Upper lobe of left lung (tissue), 6 donors: Measurements from ENCODE around the gene DNMT3A. TPM values are rescaled to one million over a fixed set of nuclear protein-coding genes. Genes with fewer than 3 reads are reported as not detected.

Source experiments
- ATAC-seq, 2 donors: fragments of 200-7000 bp; cut with Tn5 transposase; one replicate each; pipeline ENCODE4 v1.9.1; 2022; ENCODE audit warnings: mild to moderate bottlenecking in 2 of 2, moderate library complexity in 2 of 2; ENCODE audit not compliant: low FRiP score in 2 of 2
- DNase-seq, 2 donors: peaks; one replicate each; pipeline ENCODE4 v3.0.0-alpha.2; 2019 to 2020
- H3K27ac ChIP-seq, 4 donors: fragments of 200-600 bp; sonication (generic); one replicate each; pipeline ENCODE4 v1.5.1; 2016 to 2019
- H3K27me3 ChIP-seq, 4 donors: fragments of 200-600 bp; sonication (generic); one replicate each; pipeline ENCODE4 v1.5.1; 2017 to 2019
- H3K36me3 ChIP-seq, 4 donors: fragments of 200-600 bp; sonication (generic); one replicate each; pipeline ENCODE4 v1.5.1; 2016 to 2019
- H3K4me1 ChIP-seq, 4 donors: fragments of 200-600 bp; sonication (generic); one replicate each; pipeline ENCODE4 v1.5.1; 2018 to 2019
- H3K4me3 ChIP-seq, 4 donors: fragments of 200-600 bp; sonication (generic); one replicate each; pipeline ENCODE4 v1.5.1; 2017 to 2019; ENCODE audit warnings: mild to moderate bottlenecking in 2 of 4, moderate library complexity in 1 of 4
- H3K9me3 ChIP-seq, 4 donors: fragments of 200-600 bp; sonication (generic); one replicate each; pipeline ENCODE4 v1.5.1; 2018 to 2019
- CTCF ChIP-seq, 6 experiments: fragments of 450-650 bp in 4 of 6; fragments of 200-600 bp in 2 of 6; sonication (generic) in 2 of 6; IDR thresholded peaks; one replicate each; pipeline ENCODE4 v1.5.1; 2016 to 2019; ENCODE audit warnings: antibody characterized with exemption in 6 of 6
- EP300 ChIP-seq, 4 donors: sonication (generic); formaldehyde crosslinking; IDR thresholded peaks; one replicate each; pipeline ENCODE4 v1.5.1; 2017; ENCODE audit warnings: antibody characterized with exemption in 4 of 4, control low read depth in 2 of 4
- POLR2A ChIP-seq, 4 donors: fragments of 450-650 bp; IDR thresholded peaks; one replicate each; pipeline ENCODE4 v1.5.1; 2016 to 2017; ENCODE audit warnings: antibody characterized with exemption in 4 of 4, mild to moderate bottlenecking in 2 of 4
- POLR2AphosphoS5 ChIP-seq, 2 donors: sonication (generic); formaldehyde crosslinking; IDR thresholded peaks; one replicate each; pipeline ENCODE4 v1.5.1; 2017; ENCODE audit warnings: antibody characterized with exemption in 2 of 2
- WGBS, 2 donors: methylation state at CpG; one replicate each; pipeline ENCODE4 v1.1.5; 2017 to 2018; 5-methylcytosine and 5-hydroxymethylcytosine counted together
- total RNA-seq, 6 donors: library from RNA; depleted of rRNA in 4 of 6; stranded (reverse); fragments of >200 nt in 4 of 6; gene quantifications; one replicate each; pipeline versions ENCODE4 v1.1.0 to v1.2.1, GENCODE V29; 2016 to 2021
- donor health status: DM: no; HTN: no; CAD: no; lungs with moderate emphysema.
- donor health status: DM: no; HTN: yes; CAD: no; lungs with severe emphysema.

The DNMT3A gene
- total RNA-seq, 6 donors from 2014 or later, result 7.8 to 49.2 (median 30.4) TPM

- WGBS, 2 donors, result 76 to 78% methylated on average over 5 of the region's 5 CpGs
- Histone ChIP-seq H3K27ac (no peak overlapping the region), H3K4me3 (no peak overlapping the region), H3K27me3 (no peaks in the 10 kb centered on the region), H3K4me1 (peaks cover 0 to 6% (median 3%) of the 10 kb centered on the region in 4 donors), H3K36me3 (no peaks in the 10 kb centered on the region), H3K9me3 (no peaks in the 10 kb centered on the region)
- ATAC-seq (peak in 1 of 2 donors; percentile 39), DNase-seq (no peak)
- TF ChIP-seq CTCF (IDR thresholded peaks at IDR 0.05) (no peak), EP300 (IDR thresholded peaks at IDR 0.05) (no peak), POLR2AphosphoS5 (IDR thresholded peaks at IDR 0.05) (no peak), POLR2A (IDR thresholded peaks at IDR 0.05) (no peak)
Measured at GRCh38 chr2:25207078-25207545, 134.6 kb downstream of the DNMT3A start.

GRCh38 chr2:25204190-25204838 lies 137.4 kb downstream of the DNMT3A start:
- Histone ChIP-seq H3K4me3 (peak overlapping the region in 3 of 4 donors; percentile 12 to 37 (median 32)), H3K27ac (no peak overlapping the region)
- peak in 1 of 2 donors; percentile 21 for ATAC-seq

GRCh38 chr2:25202275-25202674 lies 139.4 kb downstream of the DNMT3A start:
- Histone ChIP-seq H3K4me1 (peaks cover 0 to 6% (median 3%) of the 10 kb centered on the region in 4 donors), H3K4me3 (no peak overlapping the region), H3K27ac (no peak overlapping the region), H3K9me3 (no peaks in the 10 kb centered on the region), H3K27me3 (no peaks in the 10 kb centered on the region), H3K36me3 (no peaks in the 10 kb centered on the region)
- 67 to 76% methylated on average over 11 of the region's 11 CpGs for WGBS, 2 donors
- TF ChIP-seq CTCF (IDR thresholded peaks at IDR 0.05) (no peak), POLR2AphosphoS5 (IDR thresholded peaks at IDR 0.05) (no peak), EP300 (IDR thresholded peaks at IDR 0.05) (no peak), POLR2A (IDR thresholded peaks at IDR 0.05) (no peak)
- ATAC-seq (no peak), DNase-seq (no peak)

More at GRCh38 chr2:25204190-25204838, 137.4 kb downstream of the DNMT3A start:
- no peaks in the 10 kb centered on the region for H3K9me3 ChIP-seq
- no peak for TF ChIP-seq POLR2A (IDR thresholded peaks at IDR 0.05)
- TF ChIP-seq POLR2AphosphoS5 (IDR thresholded peaks at IDR 0.05), result no peak
- no peak for TF ChIP-seq EP300 (IDR thresholded peaks at IDR 0.05)
- TF ChIP-seq CTCF (IDR thresholded peaks at IDR 0.05), result no peak
- H3K27me3 ChIP-seq, result no peaks in the 10 kb centered on the region
- no peaks in the 10 kb centered on the region for H3K36me3 ChIP-seq
- H3K4me1 ChIP-seq, result peaks cover 0 to 6% (median 3%) of the 10 kb centered on the region in 4 donors
- WGBS, 2 donors, result 37 to 43% methylated on average over 25 to 46 of the region's 59 CpGs
- peak in 1 of 2 donors; percentile 83 for DNase-seq

GRCh38 chr2:25201794-25202193 lies 139.9 kb downstream of the DNMT3A start:
- H3K4me3 ChIP-seq, result no peak overlapping the region
- 92% methylated on average over 6 to 7 of the region's 7 CpGs for WGBS, 2 donors
- no peaks in the 10 kb centered on the region for H3K27me3 ChIP-seq
- H3K4me1 ChIP-seq, result peaks cover 0 to 6% (median 3%) of the 10 kb centered on the region in 4 donors
- no peak for DNase-seq
- ATAC-seq, result peak in 1 of 2 donors; percentile 57
- no peaks in the 10 kb centered on the region for H3K36me3 ChIP-seq
- H3K27ac ChIP-seq, result no peak overlapping the region
- no peaks in the 10 kb centered on the region for H3K9me3 ChIP-seq
- no peak for TF ChIP-seq POLR2AphosphoS5 (IDR thresholded peaks at IDR 0.05)
- no peak for TF ChIP-seq POLR2A (IDR thresholded peaks at IDR 0.05)
- TF ChIP-seq CTCF (IDR thresholded peaks at IDR 0.05), result no peak
- TF ChIP-seq EP300 (IDR thresholded peaks at IDR 0.05), result no peak
